GM23248 (cell line): ENCODE data around the gene ADH4.
"Not testable (repeated sequence)": the region's sequence is repeated elsewhere in the genome, so short reads cannot be mapped to it uniquely, and the experiment has no call there.

Experiments used
- EZH2 ChIP-seq: fragments of 200-600 bp; sonication (generic); IDR thresholded peaks from 2 replicates; pipeline ENCODE4 v1.6.1; 2018; ENCODE audit warnings: antibody characterized with exemption, mild to moderate bottlenecking; ENCODE audit not compliant: insufficient read depth, poor library complexity, severe bottlenecking
- EZH2phosphoT487 ChIP-seq: fragments of 200-600 bp; sonication (generic); IDR thresholded peaks from 2 replicates; pipeline ENCODE4 v1.6.1; 2018; ENCODE audit warnings: antibody characterized with exemption, moderate library complexity, mild to moderate bottlenecking, low read depth; ENCODE audit not compliant: insufficient read depth

- TF ChIP-seq EZH2phosphoT487, EZH2: not testable (repeated sequence)
These were observed 52.3 kb downstream of the ADH4 start for GRCh38 chr4:99091841-99092240.
